Stimulated activated CD8-positive, alpha-beta memory T cell treated with anti-CD3 and anti-CD28 coated beads, Interleukin-15, amount 100 ng/mL, for 1 hour (primary cell): ENCODE results near the gene PPP2R3B.
"Not testable (repeated sequence)": the region's sequence is repeated elsewhere in the genome, so short reads cannot be mapped to it uniquely, and the experiment has no call there.

Experiments
- DNase-seq: peaks from one replicate; pipeline ENCODE4 v3.0.0-alpha.2; 2020; ENCODE audit warnings: low read depth

The PPP2R3B gene

DNA sequence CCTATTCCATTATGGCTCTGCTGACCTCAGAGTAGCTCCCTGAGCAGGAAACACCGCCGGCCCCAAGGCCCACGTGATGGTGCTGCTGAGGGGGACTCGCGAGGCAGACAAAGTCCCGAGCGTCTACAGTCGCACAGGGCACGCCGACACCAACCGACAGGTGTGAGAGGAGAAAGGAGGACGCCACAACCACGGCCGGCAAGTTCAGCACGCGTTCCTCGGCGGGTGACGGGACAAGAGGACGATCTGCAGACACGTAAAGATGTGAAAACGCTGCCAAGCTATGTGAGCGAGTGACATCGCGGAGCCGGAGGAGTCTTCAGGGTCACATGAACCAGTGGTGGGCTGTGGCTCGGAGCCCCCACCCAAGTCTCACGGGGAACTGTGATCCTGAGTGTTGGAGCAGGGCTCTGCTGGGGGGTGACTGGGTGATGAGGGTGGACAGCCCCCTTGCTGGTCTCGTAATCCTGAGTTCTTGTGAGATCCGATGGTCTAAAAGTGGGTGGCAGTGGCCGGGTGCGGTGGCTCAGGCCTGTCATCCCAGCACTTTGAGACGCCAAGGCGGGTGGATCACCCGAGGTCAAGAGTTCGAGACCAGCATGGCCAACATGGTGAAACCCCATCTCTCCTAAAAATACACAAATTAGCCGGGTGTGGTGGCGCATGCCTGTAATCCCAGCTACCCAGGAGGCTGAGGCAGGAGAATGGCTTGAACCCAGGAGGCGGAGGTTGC is 34.0 kb downstream of the PPP2R3B start:
- DNase-seq: no peak

DNA sequence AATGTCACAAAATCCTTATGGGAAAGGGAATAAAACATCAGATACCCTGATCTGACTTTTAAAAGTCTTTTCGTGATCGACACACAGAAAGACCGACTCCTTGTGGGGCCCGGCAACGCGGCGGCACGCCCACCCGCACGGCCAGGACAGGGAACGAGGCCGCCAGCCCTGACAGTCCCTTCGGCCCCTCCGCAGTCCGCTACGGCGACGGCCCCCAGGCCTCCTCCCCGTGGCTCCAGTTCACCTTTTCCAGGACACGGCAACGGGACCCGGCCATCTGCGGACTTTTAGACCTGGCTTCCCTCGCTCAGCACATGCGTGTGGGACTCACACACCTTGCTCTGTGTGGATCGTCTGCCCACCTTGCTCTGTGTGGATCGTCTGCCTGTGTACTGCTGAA is 34.5 kb downstream of the PPP2R3B start:
- DNase-seq: no peak

DNA sequence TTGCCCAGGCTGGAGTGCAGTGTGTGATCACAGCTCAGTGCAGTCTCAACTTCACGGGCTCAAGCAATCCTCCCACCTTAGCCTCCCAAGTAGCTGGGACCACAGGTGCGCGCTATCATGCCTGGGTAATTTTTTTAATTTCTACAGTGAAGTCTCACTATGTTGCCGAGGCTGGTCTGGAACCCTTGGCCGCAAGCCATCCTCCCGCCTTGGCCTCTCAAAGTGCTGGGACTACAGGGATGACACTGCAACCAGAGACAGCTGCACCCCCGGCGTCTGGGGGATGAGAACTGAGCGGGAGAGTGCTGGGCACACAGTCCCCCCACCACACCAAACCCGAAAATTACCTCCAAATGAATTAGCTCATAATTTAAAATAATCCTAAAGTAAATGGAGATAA is 35.0 kb downstream of the PPP2R3B start:
- no peak for DNase-seq

- not testable (repeated sequence) for DNase-seq
These were observed 35.4 kb downstream of the PPP2R3B start for GRCh38 chrX:351324-351641.

DNA sequence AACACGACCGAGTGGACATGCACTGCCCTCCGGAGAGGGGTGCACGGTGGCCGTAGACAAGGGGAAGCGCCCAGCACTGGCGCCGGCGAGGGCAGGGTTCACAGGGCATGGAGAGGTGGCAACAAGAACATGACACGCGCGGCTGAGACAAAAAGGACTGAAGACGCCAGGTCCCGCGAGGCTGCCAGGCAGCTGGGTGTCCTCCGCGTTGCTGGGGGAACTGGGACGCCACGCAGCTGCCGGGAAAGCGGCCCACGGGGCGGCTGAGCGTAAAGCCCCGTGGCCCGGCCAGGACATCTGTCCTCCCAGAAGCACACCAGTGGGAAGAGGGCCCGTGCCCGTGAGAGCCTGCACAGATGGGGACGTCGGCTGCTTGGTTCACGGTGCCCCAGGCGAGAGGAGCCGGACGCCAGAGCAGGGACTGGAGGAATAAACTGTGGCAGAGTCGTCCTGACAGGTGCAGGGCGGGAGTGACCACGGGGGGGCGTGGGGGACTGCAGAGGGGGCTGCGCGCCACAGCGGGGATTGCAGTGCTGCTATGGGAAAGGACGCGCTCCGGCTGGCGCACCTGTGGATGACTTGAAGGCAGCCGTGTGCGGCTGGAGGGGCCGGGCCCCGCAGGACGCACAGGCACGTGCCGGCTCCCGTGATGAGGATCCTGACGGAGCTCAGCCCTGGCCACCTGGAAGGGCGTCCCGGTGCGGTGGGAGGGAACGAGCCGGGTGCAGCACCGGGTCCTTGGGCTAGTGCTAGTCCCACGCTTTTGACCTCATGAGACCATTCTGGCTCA is 36.0 kb downstream of the PPP2R3B start:
- no peak for DNase-seq

GRCh38 chrX:350148-350533 is 36.6 kb downstream of the PPP2R3B start:
- DNase-seq: no peak

- DNase-seq: no peak
These were observed 37.0 kb downstream of the PPP2R3B start for GRCh38 chrX:349702-350101.

- DNase-seq: no peak
These were observed 37.5 kb downstream of the PPP2R3B start for GRCh38 chrX:349196-349595.

GRCh38 chrX:348461-349117 is 38.1 kb downstream of the PPP2R3B start:
- no peak for DNase-seq

- no peak for DNase-seq
These were observed 39.2 kb downstream of the PPP2R3B start for GRCh38 chrX:347351-348117.

DNA sequence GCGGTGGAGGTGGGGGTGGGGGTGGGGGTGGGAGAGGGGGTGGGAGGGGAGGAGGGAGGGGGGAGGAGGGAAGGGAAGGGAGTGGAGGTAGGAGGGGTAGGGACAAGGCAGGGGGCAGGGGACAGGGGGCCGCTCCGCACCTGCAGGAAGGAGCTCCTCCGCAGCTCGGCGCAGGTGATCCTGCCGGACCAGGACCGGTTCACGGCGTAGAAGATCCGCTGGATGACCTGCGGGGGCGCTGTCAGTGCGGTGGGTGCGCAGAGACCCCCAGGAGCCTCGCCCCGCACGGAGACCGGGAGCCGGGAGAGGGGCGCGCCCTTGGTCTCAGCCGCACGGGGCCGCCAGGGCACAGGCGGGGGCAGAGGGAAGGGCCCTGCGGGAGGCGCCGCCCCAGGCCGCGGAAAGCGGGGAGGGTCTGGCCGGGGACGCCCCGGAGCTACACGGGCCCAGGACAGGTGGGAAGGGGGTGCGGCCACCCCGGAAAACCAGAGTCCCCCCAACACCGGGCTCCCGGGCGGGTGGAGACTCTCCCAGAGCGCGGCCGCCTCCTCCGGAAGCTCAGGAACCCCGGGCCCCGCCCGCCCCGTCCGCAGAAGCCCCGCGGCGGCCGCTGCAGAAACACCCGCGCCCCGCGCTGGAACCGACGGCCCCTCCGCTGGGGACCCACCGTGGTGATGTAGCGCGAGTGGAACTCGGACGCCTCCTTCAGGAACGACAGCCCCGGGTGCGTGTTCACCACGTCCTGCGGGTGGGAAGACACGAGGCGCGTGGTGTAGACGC is 40.5 kb downstream of the PPP2R3B start:
- DNase-seq: no peak

DNA sequence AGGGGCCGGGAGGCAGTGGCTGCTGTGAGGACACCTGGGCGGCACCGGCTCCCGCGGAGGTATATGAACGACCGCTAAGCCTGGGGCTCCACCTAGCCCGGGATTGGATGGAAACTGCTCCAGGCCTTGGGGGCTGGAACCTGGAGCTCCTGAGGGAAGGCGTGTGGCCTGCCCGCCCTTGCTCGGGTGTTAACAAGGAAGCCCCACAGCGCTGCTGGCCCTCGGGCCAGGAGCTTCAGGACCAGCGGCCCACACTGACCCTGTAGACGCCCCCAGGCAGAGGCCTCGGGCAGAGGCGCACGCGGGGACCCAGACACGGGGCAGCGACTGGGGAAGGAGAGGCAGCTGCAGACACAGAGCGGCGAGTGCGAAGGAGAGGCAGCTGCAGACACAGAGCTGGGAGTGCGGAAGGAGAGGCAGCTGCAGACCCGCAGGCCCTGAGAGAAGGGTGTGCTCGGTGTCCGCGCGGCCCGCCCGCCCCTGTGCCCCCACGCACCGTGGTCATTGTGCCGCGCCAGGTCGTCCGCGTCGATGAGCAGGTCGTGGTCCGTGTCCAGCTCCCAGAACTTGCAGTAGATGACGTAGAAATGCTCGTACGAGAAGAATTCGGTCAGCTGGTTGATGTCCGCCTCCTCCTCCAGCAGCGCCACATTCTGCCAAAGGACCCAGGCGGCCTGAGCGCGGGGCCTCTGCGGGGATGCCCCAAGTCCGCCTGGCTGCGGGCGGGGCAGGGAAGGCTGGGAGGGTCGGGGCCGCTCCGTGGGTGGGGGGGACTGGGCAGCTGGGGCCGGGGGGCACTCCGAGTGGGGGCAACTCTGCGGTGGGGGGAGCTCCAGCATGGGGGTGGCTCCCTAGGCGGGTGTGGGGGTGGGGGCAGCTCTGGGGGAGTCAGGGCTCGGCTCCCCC is 41.4 kb downstream of the PPP2R3B start:
- no peak for DNase-seq

DNA sequence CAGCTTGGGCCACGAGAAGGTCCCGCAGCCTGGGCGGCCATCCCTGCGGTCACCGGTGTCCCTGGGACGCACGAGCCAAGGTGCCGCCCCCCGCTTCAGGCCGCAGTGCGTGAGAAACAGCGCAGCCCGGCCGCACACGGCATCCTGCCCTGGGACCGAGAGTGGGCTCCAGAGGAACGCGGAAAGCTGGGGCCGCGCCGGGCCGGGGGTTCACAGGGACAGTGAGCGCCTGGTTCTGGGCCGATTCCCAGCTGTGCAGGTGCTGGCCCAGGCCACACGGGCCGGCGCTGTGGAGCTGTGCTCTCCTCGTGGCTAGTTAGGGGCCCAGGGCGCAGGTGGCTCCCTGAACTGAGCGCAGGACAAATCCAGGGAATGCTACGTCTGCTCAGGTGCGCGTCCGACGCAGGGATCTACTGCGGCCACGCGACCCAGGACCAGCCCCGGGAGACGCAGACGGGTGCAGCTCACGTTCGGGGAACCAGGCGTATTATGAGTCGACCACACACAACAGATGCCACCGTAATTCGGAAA is 42.3 kb downstream of the PPP2R3B start:
- no peak for DNase-seq

- no peak for DNase-seq
These were observed 45.1 kb downstream of the PPP2R3B start for GRCh38 chrX:341541-342101.

GRCh38 chrX:340641-341423 is 45.9 kb downstream of the PPP2R3B start:
- no peak for DNase-seq

- no peak for DNase-seq
These were observed 46.6 kb downstream of the PPP2R3B start for GRCh38 chrX:340121-340520.

DNA sequence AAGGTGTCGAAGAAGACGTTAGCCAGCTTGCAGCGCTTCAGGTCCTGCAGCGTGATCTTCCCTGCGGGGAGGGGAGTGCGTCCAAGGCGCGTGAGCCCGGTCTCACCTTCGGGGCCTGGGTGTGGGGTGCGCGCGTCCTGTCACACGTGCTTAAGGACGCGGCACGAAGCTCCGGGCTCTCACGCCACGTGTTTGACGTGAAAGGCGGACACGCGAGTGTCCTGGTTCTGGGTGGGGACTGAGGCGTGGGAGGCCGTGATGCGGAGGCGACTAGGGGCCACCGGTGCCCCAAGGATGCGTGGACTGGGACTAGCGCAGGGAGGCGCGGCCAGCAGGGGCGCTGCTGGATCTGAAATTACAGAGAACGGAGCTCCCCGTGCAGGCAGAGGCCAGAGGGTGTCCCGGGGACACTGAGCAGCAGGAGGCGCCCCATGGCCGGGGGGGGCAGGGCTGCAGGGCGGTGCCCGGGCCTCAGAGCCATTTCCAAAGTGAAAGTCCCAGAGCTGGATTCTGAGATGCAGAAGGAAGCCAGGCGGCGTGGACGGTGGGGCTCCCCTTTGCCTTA is 47.8 kb downstream of the PPP2R3B start:
- DNase-seq: no peak

DNA sequence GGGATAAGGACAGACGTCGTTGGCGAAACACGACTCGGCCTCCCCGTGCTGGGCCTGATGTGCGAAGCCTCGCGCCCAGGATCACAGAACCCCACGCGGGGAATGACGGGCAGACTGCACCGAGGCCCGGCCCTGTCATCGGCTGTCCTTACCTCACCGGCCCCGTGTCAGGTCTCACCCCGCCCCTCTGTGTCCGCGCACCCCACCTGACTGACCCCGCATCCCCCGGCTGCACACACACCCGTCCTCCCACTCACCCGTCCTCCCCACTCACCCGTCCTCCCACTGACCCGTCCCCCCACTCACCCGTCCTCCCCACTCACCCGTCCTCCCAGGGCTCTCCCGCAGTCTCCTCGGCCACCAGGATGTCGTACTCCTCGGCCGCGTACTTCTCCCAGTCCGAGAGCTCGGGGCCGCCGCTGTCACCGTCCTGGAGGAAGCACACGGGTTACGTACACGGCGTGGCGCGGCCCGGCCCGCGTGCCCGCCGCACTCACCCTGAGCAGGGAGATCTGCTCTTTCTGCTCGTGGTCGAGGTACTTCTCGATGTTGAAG is 48.3 kb downstream of the PPP2R3B start:
- DNase-seq: no peak
